Neuronal stem cell (in vitro differentiated cells): ENCODE results near the gene ITPR1.

Experiments
- DNase-seq: peaks from one replicate; pipeline ENCODE4 v3.0.0-alpha.2; 2013; ENCODE audit warnings: low spot score
- H2AFZ ChIP-seq: one replicate; pipeline ENCODE4 v1.6.1; 2013; ENCODE audit warnings: mild to moderate bottlenecking, low read length, inconsistent platforms
- H2AK5ac ChIP-seq: 2 replicates; pipeline ENCODE4 v1.6.1; 2013; ENCODE audit warnings: low read depth, mild to moderate bottlenecking, inconsistent platforms, low read length, moderate library complexity, mixed read lengths
- H2BK120ac ChIP-seq: 2 replicates; pipeline ENCODE4 v1.6.1; 2013; ENCODE audit warnings: low read depth, mild to moderate bottlenecking, inconsistent platforms, low read length, moderate library complexity, mixed read lengths
- H2BK12ac ChIP-seq: one replicate; pipeline ENCODE4 v1.6.1; 2013; ENCODE audit warnings: low read length, inconsistent platforms
- H2BK15ac ChIP-seq: 2 replicates; pipeline ENCODE4 v1.6.1; 2013; ENCODE audit warnings: mild to moderate bottlenecking, low read length, inconsistent platforms, mixed read lengths
- H2BK5ac ChIP-seq: one replicate; pipeline ENCODE4 v1.6.1; 2013; ENCODE audit warnings: inconsistent platforms, mild to moderate bottlenecking, low read length, moderate library complexity
- H3K14ac ChIP-seq: one replicate; pipeline ENCODE4 v1.6.1; 2013; ENCODE audit warnings: low read length, inconsistent platforms
- H3K18ac ChIP-seq: 2 replicates; pipeline ENCODE4 v1.6.1; 2013; ENCODE audit warnings: low read length, inconsistent platforms
- H3K23ac ChIP-seq: 2 replicates; pipeline ENCODE4 v1.6.1; 2013; ENCODE audit warnings: low read depth, mild to moderate bottlenecking, mixed read lengths, low read length, inconsistent platforms; ENCODE audit not compliant: poor library complexity
- H3K27ac ChIP-seq: replicated peaks from 3 replicates; pipeline ENCODE4 v1.5.1; 2013; ENCODE audit warnings: low read length, inconsistent platforms
- H3K27me3 ChIP-seq, 3 experiments: 2 replicates each; pipeline ENCODE4 v1.6.1; 2013; ENCODE audit warnings: low read length in 3 of 3, mild to moderate bottlenecking in 2 of 3, inconsistent platforms in 1 of 3, low read depth in 1 of 3, mixed read lengths in 1 of 3, moderate library complexity in 1 of 3; ENCODE audit not compliant: control insufficient read depth in 3 of 3, insufficient read depth in 3 of 3
- H3K36me3 ChIP-seq, 2 donors: replicated peaks in 1 of 2; 2 replicates each; pipeline ENCODE4 v1.6.1; 2013; ENCODE audit warnings: low read length in 2 of 2; ENCODE audit not compliant: control insufficient read depth in 2 of 2, insufficient read depth in 2 of 2
- H3K4ac ChIP-seq: 2 replicates; pipeline ENCODE4 v1.6.1; 2013; ENCODE audit warnings: inconsistent platforms, mild to moderate bottlenecking, low read length, moderate library complexity
- H3K4me1 ChIP-seq, 2 donors: 1 replicate in 1 of 2; 2 replicates in 1 of 2; pipeline ENCODE4 v1.6.1; 2013; ENCODE audit warnings: low read length in 2 of 2, low read depth in 1 of 2; ENCODE audit not compliant: control insufficient read depth in 2 of 2, insufficient read depth in 1 of 2
- H3K4me2 ChIP-seq: one replicate; pipeline ENCODE4 v1.6.1; 2013; ENCODE audit warnings: mild to moderate bottlenecking, low read length, inconsistent platforms; ENCODE audit not compliant: insufficient read depth, poor library complexity, severe bottlenecking
- H3K4me3 ChIP-seq, 2 donors: 2 replicates each; pipeline ENCODE4 v1.5.1; 2013; ENCODE audit warnings: low read length in 2 of 2, mild to moderate bottlenecking in 2 of 2, inconsistent platforms in 1 of 2, moderate library complexity in 1 of 2
- H3K79me1 ChIP-seq: one replicate; pipeline ENCODE4 v1.6.1; 2013; ENCODE audit warnings: low read depth, mild to moderate bottlenecking, inconsistent platforms, low read length, moderate library complexity
- H3K9ac ChIP-seq: one replicate; pipeline ENCODE4 v1.6.1; 2013; ENCODE audit warnings: mild to moderate bottlenecking, low read depth, low read length, inconsistent platforms; ENCODE audit not compliant: poor library complexity
- H3K9me3 ChIP-seq, 2 donors: replicated peaks in 1 of 2; 2 replicates each; pipeline versions ENCODE3 to v1.6.1; 2013; ENCODE audit warnings: low read length in 2 of 2, mild to moderate bottlenecking in 2 of 2, inconsistent platforms in 1 of 2, low read depth in 1 of 2, mixed read lengths in 1 of 2, moderate library complexity in 1 of 2; ENCODE audit not compliant: control insufficient read depth in 2 of 2, insufficient read depth in 1 of 2
- H4K8ac ChIP-seq: one replicate; pipeline ENCODE4 v1.6.1; 2013; ENCODE audit warnings: low read depth, mild to moderate bottlenecking, inconsistent platforms, low read length, moderate library complexity
- H4K91ac ChIP-seq: one replicate; pipeline ENCODE4 v1.6.1; 2013; ENCODE audit warnings: low read length, low read depth, mild to moderate bottlenecking, inconsistent platforms; ENCODE audit not compliant: poor library complexity
- WGBS, 2 donors: extraction: QIAGEN DNeasy Blood & Tissue Kit; methylation state at CpG; one replicate each; pipeline ENCODE4 v1.1.7; 2013; ENCODE audit warnings: missing lambda C conversion rate in 2 of 2, mixed read lengths in 1 of 2; ENCODE audit not compliant: insufficient read length in 2 of 2, insufficient replicate concordance in 1 of 2; ENCODE audit errors: extremely low coverage in 2 of 2; 5-methylcytosine and 5-hydroxymethylcytosine counted together

Gene ITPR1

GRCh38 chr3:4533489-4534443 is 40.6 kb downstream of the ITPR1 start:
- Histone ChIP-seq H3K36me3 (no peaks in the 10 kb centered on the region), H4K91ac (no peak overlapping the region), H3K4me1 (peaks cover 3 to 9% of the 10 kb centered on the region in 2 donors), H2BK12ac (no peak overlapping the region), H3K27ac (no peak overlapping the region), H3K4me3 (no peak overlapping the region), H4K8ac (no peak overlapping the region), H3K23ac (no peak overlapping the region), H3K9me3 (peaks cover 0 to 3% of the 10 kb centered on the region in 2 donors), H3K9ac (no peak overlapping the region), H3K4me2 (no peak overlapping the region), H2AK5ac (no peak overlapping the region), H3K18ac (no peak overlapping the region), H3K14ac (no peak overlapping the region), H2BK5ac (no peak overlapping the region), H2BK15ac (no peak overlapping the region), H3K27me3 (no peaks in the 10 kb centered on the region), H2BK120ac (no peak overlapping the region), H2AFZ (peak overlapping the region; percentile 66), H3K4ac (no peak overlapping the region), H3K79me1 (no peaks in the 10 kb centered on the region)
- DNase-seq: no peak
- WGBS, 2 donors: no CpG with 5 or more reads among the region's 14 CpGs

GRCh38 chr3:4534906-4535305 is 41.8 kb downstream of the ITPR1 start:
- no peak overlapping the region for H3K18ac ChIP-seq
- H2AK5ac ChIP-seq: no peak overlapping the region
- no peaks in the 10 kb centered on the region for H3K27me3 ChIP-seq
- H3K4ac ChIP-seq: no peak overlapping the region
- no peak overlapping the region for H3K4me3 ChIP-seq
- H3K9ac ChIP-seq: no peak overlapping the region
- H3K23ac ChIP-seq: no peak overlapping the region
- H2BK5ac ChIP-seq: no peak overlapping the region
- no peak overlapping the region for H2BK15ac ChIP-seq
- no peak overlapping the region for H4K91ac ChIP-seq
- H2BK120ac ChIP-seq: no peak overlapping the region
- H3K27ac ChIP-seq: no peak overlapping the region
- H3K79me1 ChIP-seq: no peaks in the 10 kb centered on the region
- H2AFZ ChIP-seq: no peak overlapping the region
- WGBS, 2 donors: no CpG with 5 or more reads among the region's 5 CpGs
- H3K14ac ChIP-seq: no peak overlapping the region
- no peak for DNase-seq
- H2BK12ac ChIP-seq: no peak overlapping the region
- H3K36me3 ChIP-seq: no peaks in the 10 kb centered on the region
- peaks cover 3 to 9% of the 10 kb centered on the region in 2 donors for H3K4me1 ChIP-seq
- no peak overlapping the region for H4K8ac ChIP-seq
- H3K9me3 ChIP-seq: peaks cover 0 to 3% of the 10 kb centered on the region in 2 donors
- H3K4me2 ChIP-seq: no peak overlapping the region

GRCh38 chr3:4536260-4536659 is 43.1 kb downstream of the ITPR1 start:
- no peak overlapping the region for H3K27ac ChIP-seq
- no peak overlapping the region for H3K23ac ChIP-seq
- H2BK5ac ChIP-seq: no peak overlapping the region
- no peak overlapping the region for H4K8ac ChIP-seq
- no peak overlapping the region for H2BK120ac ChIP-seq
- H3K27me3 ChIP-seq: no peaks in the 10 kb centered on the region
- H3K9me3 ChIP-seq: peaks cover 0 to 3% of the 10 kb centered on the region in 2 donors
- no peak for DNase-seq
- H3K4me1 ChIP-seq: peaks cover 3 to 9% of the 10 kb centered on the region in 2 donors
- H2BK15ac ChIP-seq: no peak overlapping the region
- no peak overlapping the region for H2BK12ac ChIP-seq
- H4K91ac ChIP-seq: no peak overlapping the region
- no CpG with 5 or more reads among the region's 1 CpG for WGBS, 2 donors
- H3K79me1 ChIP-seq: no peaks in the 10 kb centered on the region
- H2AFZ ChIP-seq: no peak overlapping the region
- H2AK5ac ChIP-seq: no peak overlapping the region
- H3K4me2 ChIP-seq: no peak overlapping the region
- H3K36me3 ChIP-seq: no peaks in the 10 kb centered on the region
- H3K14ac ChIP-seq: no peak overlapping the region
- H3K9ac ChIP-seq: no peak overlapping the region
- H3K18ac ChIP-seq: no peak overlapping the region
- no peak overlapping the region for H3K4me3 ChIP-seq
- no peak overlapping the region for H3K4ac ChIP-seq

- WGBS, 2 donors: no CpG with 5 or more reads among the region's 4 CpGs
Observed at GRCh38 chr3:4540267-4540666, 47.1 kb downstream of the ITPR1 start.

More at GRCh38 chr3:4540267-4540666, 47.1 kb downstream of the ITPR1 start:
- Histone ChIP-seq H4K8ac (no peak overlapping the region), H3K23ac (no peak overlapping the region), H2BK5ac (no peak overlapping the region), H2AFZ (no peak overlapping the region), H2AK5ac (no peak overlapping the region), H3K9me3 (peaks cover 0 to 3% of the 10 kb centered on the region in 2 donors), H4K91ac (no peak overlapping the region), H3K79me1 (no peaks in the 10 kb centered on the region), H3K14ac (no peak overlapping the region), H2BK15ac (no peak overlapping the region), H2BK12ac (no peak overlapping the region), H3K4me1 (no peaks in the 10 kb centered on the region), H3K18ac (no peak overlapping the region), H3K4me3 (no peak overlapping the region), H2BK120ac (no peak overlapping the region), H3K4ac (no peak overlapping the region), H3K4me2 (no peak overlapping the region), H3K9ac (no peak overlapping the region), H3K36me3 (no peaks in the 10 kb centered on the region), H3K27ac (no peak overlapping the region), H3K27me3 (no peaks in the 10 kb centered on the region)
- no peak for DNase-seq
